Central memory CD8-positive, alpha-beta T cell (primary cell): Measurements from ENCODE around the gene OAT.
"Not testable (repeated sequence)": the region's sequence is repeated elsewhere in the genome, so short reads cannot be mapped to it uniquely, and the experiment has no call there.

Source experiments
- ATAC-seq: fragments of 150-1000 bp; cut with Tn5 transposase; replicated peaks from 2 replicates; pipeline ENCODE4 v1.10.0; 2022; ENCODE audit warnings: mild to moderate bottlenecking, moderate FRiP score, moderate number of reproducible peaks; ENCODE audit not compliant: poor library complexity, severe bottlenecking; ENCODE audit errors: extremely low read depth
- DNase-seq, 2 donors: peaks; one replicate each; pipeline ENCODE4 v3.0.0; 2021; ENCODE audit warnings: low spot score in 2 of 2
- H3K27ac Mint-ChIP-seq: one replicate; pipeline ENCODE4 v1.8.0; 2022; ENCODE audit warnings: low read depth, mild to moderate bottlenecking, moderate library complexity, mixed read lengths
- H3K27me3 Mint-ChIP-seq: one replicate; pipeline ENCODE4 v1.8.0; 2022; ENCODE audit warnings: mixed read lengths
- H3K36me3 Mint-ChIP-seq: one replicate; pipeline ENCODE4 v1.8.0; 2022; ENCODE audit warnings: mild to moderate bottlenecking, moderate library complexity, mixed read lengths; ENCODE audit not compliant: insufficient read depth
- H3K4me1 Mint-ChIP-seq: one replicate; pipeline ENCODE4 v1.8.0; 2022; ENCODE audit warnings: mixed read lengths
- H3K4me3 Mint-ChIP-seq: one replicate; pipeline ENCODE4 v1.8.0; 2022; ENCODE audit warnings: mild to moderate bottlenecking, moderate library complexity, mixed read lengths
- H3K9me3 Mint-ChIP-seq: one replicate; pipeline ENCODE4 v1.8.0; 2022; ENCODE audit warnings: mixed read lengths

Gene OAT

DNA sequence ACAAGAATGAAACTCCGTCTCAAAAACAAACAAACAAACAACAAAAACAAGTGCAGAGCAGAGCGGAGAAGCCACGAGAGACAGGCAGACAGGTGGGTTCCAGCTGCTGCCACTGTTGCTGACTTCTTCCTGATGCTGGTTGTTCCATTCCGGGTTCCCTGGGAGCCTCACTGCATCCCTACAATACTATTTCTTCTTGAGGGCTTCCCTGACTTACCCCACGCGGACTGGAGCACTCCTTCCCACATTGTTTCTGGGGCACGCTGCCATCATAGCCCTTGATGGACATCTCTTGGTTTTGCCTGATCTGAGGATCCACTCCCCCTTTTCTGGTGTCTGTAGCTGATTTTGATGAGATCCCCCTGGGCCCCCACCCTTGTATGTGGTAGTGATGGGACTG, 36.7 kb upstream of the OAT start:
- H3K4me3 Mint-ChIP-seq, result no peak overlapping the region
- H3K27ac Mint-ChIP-seq, result no peak overlapping the region
- H3K4me1 Mint-ChIP-seq, result no peaks in the 10 kb centered on the region
- peaks cover 2% of the 10 kb centered on the region for H3K36me3 Mint-ChIP-seq
- DNase-seq (no peak), ATAC-seq (no peak)
- H3K9me3 Mint-ChIP-seq, result no peaks in the 10 kb centered on the region
- H3K27me3 Mint-ChIP-seq, result peaks cover 81% of the 10 kb centered on the region

DNA sequence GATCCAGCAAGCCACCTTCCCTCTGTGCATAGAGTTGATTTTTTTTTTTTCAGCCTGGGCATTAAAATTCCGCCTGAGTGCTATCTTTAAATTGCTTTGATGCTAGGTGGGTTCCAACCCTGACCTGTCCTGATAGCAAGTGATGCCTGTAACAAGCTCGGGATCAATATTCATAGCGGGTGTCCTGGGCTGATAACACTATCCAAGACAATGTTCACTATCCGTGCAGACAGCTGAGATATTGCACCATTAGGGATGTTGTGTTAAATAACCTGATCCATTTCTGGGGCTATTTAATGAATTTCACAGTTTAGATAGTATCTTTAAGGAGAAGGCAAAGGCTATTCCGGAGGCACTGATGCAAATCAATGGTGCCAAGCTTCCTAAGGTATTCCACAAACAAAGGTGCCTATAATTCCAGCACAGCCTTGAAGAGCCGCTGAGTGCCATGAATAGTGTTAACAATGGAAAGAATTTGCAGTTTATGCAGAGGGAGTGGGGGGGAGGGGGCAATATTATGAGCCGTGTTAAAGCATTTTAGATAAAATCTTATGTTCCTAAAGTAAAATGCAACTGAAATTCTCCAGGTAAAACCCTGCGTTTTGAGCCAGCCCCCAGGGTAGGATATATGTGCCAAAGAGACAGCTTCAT, 35.4 kb upstream of the OAT start:
- Mint-ChIP-seq H3K4me1 (peaks cover 4% of the 10 kb centered on the region), H3K27ac (no peak overlapping the region), H3K4me3 (no peak overlapping the region), H3K27me3 (peaks cover 93% of the 10 kb centered on the region), H3K36me3 (peaks cover 2% of the 10 kb centered on the region), H3K9me3 (no peaks in the 10 kb centered on the region)
- DNase-seq, result no peak
- ATAC-seq, result no peak

DNA sequence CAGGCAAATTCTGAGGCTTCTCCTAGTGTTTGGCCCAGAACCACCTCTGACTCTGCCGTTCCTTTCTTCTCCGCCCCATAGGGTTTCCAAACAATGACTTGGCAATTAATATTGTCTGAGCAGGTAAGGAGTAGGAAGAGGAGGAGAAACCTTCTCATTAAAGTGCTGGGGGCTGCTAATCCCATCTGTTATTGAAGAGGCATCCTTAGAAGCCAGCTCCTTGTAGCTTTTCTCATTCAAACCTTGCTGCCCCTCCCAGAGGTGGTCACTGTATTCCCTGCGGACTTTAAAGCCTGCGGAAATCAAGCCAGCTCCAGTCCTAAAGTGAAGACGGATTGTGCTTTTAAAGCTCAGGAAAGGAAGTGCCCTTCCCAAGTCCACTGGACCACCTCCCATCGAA, 32.6 kb upstream of the OAT start:
- H3K27me3 Mint-ChIP-seq, result peaks cover 95% of the 10 kb centered on the region
- ATAC-seq (no peak), DNase-seq (no peak)
- peaks cover 13% of the 10 kb centered on the region for H3K4me1 Mint-ChIP-seq
- H3K9me3 Mint-ChIP-seq, result no peaks in the 10 kb centered on the region
- H3K4me3 Mint-ChIP-seq, result peak overlapping the region; percentile 23
- H3K27ac Mint-ChIP-seq, result peak overlapping the region; percentile 51
- no peaks in the 10 kb centered on the region for H3K36me3 Mint-ChIP-seq

DNA sequence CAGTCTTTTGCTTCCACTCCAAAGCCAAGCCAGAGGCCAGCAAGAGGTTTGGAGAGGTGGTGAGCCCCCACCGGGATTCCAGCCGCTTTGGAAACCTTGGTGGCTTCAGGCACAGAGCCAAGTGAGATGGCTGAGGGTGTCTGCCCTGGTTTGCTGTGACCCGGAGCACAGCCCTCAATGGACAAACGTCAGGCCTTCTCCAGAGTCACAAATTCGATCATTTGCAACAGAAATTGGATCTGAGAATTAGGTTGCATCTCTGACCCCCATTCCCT, 32.0 kb upstream of the OAT start:
- Mint-ChIP-seq H3K27ac (no peak overlapping the region), H3K4me3 (peak overlapping the region; percentile 50), H3K9me3 (no peaks in the 10 kb centered on the region), H3K4me1 (peaks cover 13% of the 10 kb centered on the region), H3K36me3 (no peaks in the 10 kb centered on the region), H3K27me3 (peaks cover 95% of the 10 kb centered on the region)
- DNase-seq (no peak), ATAC-seq (no peak)

DNA sequence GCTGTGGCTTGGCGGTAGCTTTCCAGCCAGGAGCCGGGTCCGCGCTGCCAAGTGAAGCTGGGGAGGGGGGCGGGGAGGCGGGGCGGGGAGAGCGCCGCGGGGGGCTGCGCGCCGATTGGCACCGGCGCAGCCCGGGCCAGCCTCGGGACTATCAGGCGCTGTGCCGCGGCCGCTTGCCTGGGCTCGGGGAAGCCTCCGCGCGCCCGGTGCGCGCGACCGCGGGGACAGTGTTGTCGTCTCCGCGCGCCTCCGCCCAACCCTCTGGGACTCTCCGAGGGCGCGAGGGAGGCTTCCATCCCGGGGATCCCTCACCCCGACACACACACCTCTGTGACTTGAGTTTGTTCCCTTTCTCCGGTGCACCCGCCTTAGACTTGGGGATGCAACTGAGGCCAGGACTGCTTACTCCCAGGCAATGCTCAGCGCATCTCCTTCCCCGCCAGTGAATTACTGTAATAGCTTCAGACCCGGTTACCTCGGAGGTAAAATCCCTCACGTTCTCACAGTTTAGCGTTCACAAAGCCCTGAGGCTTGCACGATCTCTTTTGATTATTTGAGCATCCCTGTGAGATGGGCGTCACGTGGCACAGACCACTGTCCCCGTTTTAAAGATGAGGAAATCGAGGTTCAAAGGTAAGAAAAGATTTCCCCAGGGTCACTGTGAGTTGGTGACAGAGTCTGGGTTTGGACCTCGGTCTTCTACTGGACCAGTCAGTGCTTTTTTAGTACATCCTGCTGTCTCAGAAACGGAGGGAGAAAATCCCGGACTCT, 31.5 kb upstream of the OAT start, which contains the start of gene NKX1-2:
NKX1-2 (minus strand) TSS at position 24 of the 771 bp plus-strand sequence. CDS start 92 bp downstream, outside the sequence.
- Mint-ChIP-seq H3K4me1 (peaks cover 13% of the 10 kb centered on the region), H3K27ac (no peak within 1 kb of the TSS), H3K27me3 (peaks cover 95% of the 10 kb centered on the region), H3K4me3 (peak within 1 kb of the TSS; percentile 50), H3K36me3 (no peaks in the 10 kb centered on the region), H3K9me3 (no peaks in the 10 kb centered on the region)
- DNase-seq, result no peak
- ATAC-seq, result no peak

DNA sequence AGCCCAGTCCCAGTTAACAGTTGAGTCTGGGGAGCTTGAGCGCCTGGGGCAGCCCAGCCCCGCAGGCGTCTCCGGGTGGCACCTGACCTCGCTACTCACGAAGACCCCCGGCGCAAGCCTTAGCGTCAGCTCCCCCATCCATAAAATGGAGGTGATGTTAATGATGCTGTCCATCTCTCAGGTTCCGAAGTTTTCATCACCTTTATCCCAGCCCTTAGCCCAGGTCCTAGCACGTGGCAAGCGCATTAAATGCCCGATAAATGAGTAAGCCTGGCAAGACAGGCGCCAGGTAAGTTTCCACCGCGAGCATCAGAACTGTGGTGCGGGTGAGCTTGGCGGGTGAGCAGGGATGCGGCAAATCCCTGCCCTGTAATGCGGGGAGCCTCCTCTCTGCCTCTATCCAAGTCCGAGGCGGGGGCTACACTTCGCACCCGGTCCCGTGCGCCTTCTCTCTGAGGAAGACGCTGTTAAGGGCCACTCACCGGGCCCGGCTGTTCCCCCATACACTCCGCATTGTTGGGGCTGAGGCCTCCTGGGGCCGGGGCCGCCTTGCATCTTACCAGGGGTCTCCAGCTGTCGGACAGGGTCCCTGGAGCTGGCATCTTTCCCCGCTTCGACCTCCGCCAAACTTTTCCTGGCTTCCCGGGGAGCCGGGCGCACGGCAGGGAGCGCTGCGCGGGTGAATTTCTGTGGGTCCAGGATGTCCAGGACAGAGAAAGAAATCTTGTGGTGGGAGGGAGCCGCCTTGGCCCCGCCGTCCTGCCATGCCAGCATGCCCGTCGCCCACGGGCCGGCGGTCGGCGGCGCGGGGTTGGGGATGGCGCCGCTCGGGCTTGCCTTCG, 30.7 kb upstream of the OAT start:
- ATAC-seq, result no peak
- H3K4me1 Mint-ChIP-seq, result peaks cover 13% of the 10 kb centered on the region
- H3K27me3 Mint-ChIP-seq, result peaks cover 95% of the 10 kb centered on the region
- H3K4me3 Mint-ChIP-seq, result no peak overlapping the region
- no peaks in the 10 kb centered on the region for H3K36me3 Mint-ChIP-seq
- H3K27ac Mint-ChIP-seq, result no peak overlapping the region
- no peaks in the 10 kb centered on the region for H3K9me3 Mint-ChIP-seq
- DNase-seq, result no peak

DNA sequence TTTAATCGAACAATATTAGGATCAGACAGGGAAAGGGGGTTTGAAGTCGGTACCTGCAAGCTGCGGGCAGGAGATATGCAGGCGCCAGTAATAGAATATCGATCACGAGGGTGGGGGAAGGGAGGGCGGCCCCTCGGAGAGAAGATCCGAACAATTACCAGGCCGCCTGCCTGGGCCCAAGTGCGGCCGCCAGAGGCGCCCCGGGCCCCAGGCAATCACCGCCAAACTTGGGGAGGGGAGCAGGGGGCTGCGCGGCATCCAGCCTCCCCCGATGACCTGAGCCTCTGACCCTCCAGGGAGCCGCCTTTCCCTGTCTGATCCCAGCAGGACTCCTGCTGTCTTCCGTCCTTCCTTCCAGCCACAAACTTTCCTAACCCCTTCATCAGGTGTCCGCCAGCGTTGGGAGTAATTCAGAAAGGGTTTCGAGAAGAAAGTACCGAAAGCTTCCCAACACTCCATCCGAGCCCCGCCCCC, 30.0 kb upstream of the OAT start:
- Mint-ChIP-seq H3K27me3 (peaks cover 95% of the 10 kb centered on the region), H3K4me1 (peaks cover 13% of the 10 kb centered on the region), H3K36me3 (no peaks in the 10 kb centered on the region), H3K9me3 (no peaks in the 10 kb centered on the region), H3K4me3 (no peak overlapping the region), H3K27ac (no peak overlapping the region)
- DNase-seq (no peak), ATAC-seq (no peak)

DNA sequence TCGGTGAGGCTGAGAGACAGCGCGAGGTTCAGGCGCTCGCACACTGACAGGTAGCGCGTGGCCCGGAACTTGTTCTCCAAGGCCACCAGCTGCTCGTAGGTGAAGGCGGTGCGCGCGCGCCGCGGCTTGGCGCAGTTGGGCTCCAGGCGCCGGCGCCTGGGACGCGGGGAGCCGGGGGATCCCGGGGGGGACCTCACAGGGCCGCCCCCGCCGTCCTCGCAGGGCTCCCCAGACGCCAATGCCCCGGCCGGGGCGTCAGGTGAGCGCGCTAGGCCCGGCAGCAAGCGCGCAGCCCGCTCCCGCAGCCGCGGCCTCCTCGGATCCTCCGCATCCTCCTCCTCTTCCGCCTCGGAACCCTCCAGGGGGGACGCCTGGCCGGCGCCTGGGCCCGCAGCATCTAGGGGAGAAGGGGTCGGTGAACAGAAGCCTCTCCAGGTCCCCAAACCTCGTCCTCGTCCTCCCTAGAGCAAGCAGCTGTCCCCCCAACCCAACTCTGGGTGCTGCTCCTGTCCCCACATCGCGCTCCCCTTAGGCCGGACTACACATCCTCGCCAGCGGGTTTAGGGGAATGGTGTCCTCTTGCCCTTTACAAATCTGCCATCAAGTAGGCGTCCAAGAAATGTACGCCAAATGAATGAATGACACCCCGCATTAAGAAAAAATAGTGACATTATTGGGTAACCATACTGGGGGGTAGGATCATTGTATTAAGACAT, 29.2 kb upstream of the OAT start:
- Mint-ChIP-seq H3K9me3 (no peaks in the 10 kb centered on the region), H3K27me3 (peaks cover 96% of the 10 kb centered on the region), H3K4me3 (peak overlapping the region; percentile 56), H3K27ac (no peak overlapping the region), H3K36me3 (no peaks in the 10 kb centered on the region), H3K4me1 (peaks cover 13% of the 10 kb centered on the region)
- DNase-seq, result no peak
- ATAC-seq, result no peak

DNA sequence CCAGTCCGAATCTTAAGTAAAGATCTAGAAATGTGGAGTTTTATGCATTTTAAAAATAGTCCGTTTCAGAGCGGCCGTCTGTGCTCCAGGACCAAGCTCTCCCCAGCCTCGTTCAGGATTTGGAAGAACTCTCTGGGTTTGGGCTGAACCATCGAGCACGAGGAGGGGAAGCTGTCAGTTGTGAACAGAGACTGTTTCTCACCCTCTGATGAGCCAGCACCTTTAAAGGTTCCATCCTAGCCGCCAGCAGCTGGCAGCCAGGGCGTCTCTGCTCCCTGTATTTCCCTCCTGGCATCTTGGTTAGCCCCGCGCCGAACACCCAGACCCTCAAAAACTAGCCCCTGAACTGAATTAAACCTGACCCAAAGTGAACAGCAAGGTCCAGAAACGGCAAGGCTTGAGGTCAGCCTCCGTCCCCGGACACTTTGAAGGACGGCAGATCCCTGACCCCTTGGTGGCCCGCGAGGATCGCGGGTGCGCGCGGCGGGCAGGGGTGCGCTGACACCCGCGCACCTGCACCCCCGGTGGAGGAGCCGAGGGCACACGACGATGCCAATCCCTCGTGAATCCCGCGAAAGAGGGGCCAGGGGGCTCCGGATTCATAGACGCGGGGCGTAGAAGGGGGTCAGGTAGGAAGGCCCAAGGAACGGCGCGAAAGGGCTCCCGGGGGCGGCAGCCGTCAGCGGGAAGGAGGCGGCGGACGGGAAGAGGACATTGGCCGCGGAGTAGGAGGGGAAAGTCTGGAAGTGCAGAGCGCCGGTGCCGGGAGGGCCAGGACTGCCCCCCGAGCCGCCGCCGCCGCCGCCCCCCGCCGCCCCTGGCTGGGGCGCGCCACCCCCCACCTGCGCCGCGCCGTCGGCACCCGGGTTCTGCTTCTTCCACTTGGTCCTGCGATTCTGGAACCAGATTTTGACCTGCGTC, 28.4 kb upstream of the OAT start:
- ATAC-seq (no peak), DNase-seq (no peak)
- Mint-ChIP-seq H3K36me3 (no peaks in the 10 kb centered on the region), H3K27me3 (peaks cover 97% of the 10 kb centered on the region), H3K4me1 (peaks cover 13% of the 10 kb centered on the region), H3K9me3 (no peaks in the 10 kb centered on the region), H3K4me3 (no peak overlapping the region), H3K27ac (no peak overlapping the region)

DNA sequence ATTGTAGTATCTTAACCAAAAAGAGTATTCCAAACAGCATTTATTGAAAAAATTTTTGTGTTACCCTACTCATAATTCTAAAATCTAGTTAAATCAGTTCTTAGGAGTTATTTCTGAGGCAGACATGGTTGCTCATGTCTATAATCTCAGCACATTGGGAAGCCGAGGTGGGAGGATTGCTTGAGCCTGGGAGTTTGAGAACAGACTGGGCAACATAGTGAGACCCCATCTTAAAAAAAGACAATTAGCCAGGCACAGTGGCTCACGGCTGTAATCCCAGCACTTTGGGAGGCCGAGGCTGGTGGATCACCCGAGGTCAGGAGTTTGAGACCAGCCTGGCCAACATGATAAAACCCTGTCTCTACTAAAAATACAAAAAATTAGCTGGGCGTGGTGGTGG, 23.0 kb upstream of the OAT start:
- peaks cover 70% of the 10 kb centered on the region for H3K27me3 Mint-ChIP-seq
- DNase-seq, H3K4me1 Mint-ChIP-seq, H3K9me3 Mint-ChIP-seq, H3K4me3 Mint-ChIP-seq, H3K36me3 Mint-ChIP-seq, ATAC-seq, H3K27ac Mint-ChIP-seq: not testable (repeated sequence)

DNA sequence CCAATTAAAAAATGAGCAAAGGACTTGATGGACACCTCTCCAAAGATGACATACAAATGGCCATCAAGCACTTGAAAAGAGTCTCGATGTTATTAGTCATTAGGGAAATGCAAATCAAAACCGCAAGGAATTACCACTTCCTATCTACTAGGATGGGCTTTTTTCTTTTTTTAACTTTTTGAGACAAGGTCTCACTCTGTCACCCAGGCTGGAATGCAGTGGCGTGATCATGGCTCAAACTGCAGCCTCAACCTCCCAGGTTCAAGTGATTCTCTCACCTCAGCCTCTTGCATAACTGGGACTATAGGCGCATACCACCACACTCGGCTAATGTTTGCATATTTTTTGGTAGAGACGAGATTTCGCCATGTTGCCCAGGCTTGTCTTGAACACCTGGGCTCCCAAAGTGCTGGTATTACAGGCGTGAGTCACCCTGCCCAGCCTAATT, 17.5 kb upstream of the OAT start:
- Mint-ChIP-seq H3K27ac (no peak overlapping the region), H3K4me3 (no peak overlapping the region), H3K9me3 (no peaks in the 10 kb centered on the region), H3K36me3 (no peaks in the 10 kb centered on the region), H3K27me3 (peaks cover 15% of the 10 kb centered on the region), H3K4me1 (no peaks in the 10 kb centered on the region)
- DNase-seq (no peak), ATAC-seq (no peak)
